Epidermal melanocyte (primary cell): ENCODE measurements around the gene COPE.

Experiments
- DNase-seq: peaks from one replicate; pipeline ENCODE4 v3.0.0; 2011; ENCODE audit warnings: low spot score; ENCODE audit not compliant: insufficient read length

Gene COPE

GRCh38 chr19:18895038-18895823, 24.0 kb downstream of the COPE start:
- DNase-seq: peak; percentile 73

- peak; percentile 59 for DNase-seq
These were observed 24.7 kb downstream of the COPE start for GRCh38 chr19:18894254-18895037.

DNA sequence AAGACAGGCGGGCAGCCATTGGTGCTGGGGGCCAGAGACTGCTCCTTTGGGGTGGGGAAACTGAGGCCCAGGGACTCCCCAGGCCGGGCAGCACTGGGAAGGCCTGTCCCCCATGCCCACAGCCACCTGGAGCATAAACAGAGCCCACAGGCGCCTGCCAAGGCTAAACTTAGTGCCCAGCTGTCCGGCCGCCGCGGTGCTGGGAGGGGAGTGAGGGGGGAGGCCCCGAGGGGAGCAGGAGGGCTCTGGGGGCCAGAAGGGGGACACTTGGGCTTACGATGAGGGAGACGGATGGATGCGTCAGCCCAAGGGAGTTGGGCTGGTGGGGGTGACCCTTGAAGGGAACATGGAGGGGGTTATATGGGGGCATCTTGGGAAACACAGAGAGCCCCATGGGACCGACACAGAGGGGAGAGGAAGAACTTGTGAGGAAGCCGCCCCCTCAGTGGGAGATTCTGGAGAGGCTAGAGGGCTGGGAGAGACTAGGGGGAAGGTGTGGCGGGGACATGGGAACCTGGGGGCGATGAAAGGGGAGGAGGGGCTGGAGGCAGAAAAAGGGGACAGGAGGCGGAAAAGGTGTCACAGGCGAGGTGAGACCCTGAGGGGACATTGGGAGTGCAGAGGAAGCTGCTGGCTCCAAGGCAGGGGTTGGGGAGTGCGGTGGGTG, 25.5 kb downstream of the COPE start:
- DNase-seq: no peak

DNA sequence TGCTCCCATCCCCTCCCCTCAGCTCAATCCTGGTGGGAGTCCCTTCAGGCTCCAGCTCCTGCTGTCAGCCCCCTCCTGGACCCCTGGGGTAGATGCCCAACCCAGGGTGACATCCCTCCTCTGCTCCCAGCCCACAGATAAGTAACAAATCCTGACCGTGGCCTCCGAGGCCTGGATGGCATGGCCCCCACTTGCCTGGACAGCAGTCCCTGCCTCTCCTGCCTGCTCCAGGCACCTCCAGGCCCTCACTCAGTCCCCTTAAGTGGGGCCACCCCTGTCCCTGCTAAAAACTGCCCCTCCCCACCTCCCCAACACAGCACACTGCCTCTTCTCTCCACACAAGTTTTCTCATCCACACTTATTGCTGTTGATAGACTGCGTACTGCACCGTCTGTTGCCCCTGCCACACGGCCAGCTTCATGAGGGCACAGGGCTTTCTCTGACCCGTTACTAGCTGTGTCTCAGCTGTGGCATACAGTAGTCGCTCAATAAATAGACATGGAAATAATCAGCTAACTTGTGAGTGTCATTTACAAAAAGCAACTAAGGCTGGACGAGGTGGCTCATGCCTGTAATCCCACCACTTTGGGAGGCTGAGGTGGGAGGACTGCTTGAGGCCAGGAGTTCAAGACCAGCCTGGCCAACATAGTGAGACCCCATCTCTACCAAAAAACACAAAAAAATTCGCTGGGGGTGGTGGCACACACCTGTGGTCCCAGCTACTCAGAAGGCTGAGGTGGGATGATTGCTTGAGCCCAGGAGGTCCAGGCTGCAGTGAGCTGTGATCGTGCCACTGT, 29.0 kb downstream of the COPE start:
- DNase-seq: no peak

DNA sequence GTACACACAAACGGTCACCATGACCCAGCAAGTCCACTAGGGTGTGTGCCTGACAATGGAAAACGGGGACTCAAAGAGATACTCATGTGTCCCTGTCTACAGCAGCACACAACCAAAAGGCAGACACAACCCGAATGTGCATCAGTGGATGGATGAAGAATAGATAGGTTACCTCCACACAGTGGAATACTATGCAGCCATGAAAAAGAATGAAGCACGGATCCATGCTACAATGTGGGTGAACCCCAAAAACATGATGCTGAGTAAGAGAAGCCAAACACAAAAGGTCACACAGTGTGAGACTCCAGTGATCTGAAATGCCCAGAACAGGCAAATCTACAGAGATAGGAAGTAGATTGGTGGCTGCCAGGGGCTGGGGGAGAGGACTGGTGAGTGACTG, 32.2 kb downstream of the COPE start:
- no peak for DNase-seq

GRCh38 chr19:18883526-18884304, 35.5 kb downstream of the COPE start:
- no peak for DNase-seq

DNA sequence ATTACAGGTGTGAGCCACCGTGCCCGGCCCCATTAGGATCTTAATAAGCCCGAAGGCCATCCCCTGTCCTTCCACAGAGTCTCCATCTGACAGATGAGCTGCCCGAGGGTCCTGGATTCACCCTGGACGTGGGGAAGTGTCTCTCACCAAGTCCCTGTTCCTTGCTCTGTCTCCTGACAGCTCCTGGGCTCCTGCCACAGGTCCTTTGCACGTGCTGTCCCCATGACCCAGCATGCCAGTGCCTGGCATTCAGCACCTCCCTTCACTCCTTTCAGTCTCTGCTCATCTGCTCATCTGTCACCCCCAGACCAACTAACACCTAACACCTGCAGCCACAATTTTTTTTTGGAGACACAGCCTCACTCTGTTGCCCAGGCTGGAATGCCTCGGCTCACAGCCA, 37.7 kb downstream of the COPE start:
- DNase-seq: no peak

GRCh38 chr19:18879579-18880373, 39.4 kb downstream of the COPE start:
- no peak for DNase-seq

DNA sequence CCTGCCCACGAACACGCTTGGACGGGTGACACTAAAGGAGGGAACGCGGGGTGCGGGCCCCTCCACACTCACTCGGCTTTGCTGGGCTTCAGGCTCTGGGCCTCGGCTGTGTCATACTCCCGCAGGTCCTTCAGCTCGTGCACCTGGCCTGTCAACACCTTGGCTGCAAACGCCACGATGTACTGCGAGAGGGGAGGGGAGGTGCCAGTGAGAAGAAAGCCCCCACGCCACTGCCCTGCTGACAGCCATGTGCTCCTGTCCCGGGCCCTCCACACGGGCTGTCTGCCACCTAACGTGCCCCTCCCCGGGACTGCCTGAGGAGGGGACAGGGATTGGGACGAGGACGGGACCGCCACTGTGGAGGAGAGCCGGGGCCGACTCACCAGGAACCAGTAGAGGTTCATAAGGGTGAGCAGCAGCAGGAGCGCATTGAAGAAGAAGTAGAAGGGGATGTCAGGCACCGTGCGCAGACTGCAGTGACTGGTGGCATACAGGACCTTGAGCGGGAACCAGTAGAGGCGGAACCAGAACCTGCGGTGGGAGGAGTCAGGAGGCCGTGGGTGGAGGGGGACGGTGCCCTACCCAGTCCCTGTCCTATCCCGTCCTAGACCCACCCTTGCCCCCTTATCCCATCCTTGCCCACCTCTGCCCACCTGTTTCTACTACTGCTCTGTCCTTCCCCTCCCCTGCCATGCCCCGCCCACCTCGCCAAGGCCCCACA, 40.2 kb downstream of the COPE start:
- DNase-seq: no peak

- DNase-seq: no peak
These were observed 41.0 kb downstream of the COPE start for GRCh38 chr19:18878058-18878797.

- no peak for DNase-seq
These were observed 42.3 kb downstream of the COPE start for GRCh38 chr19:18876865-18877264.

DNA sequence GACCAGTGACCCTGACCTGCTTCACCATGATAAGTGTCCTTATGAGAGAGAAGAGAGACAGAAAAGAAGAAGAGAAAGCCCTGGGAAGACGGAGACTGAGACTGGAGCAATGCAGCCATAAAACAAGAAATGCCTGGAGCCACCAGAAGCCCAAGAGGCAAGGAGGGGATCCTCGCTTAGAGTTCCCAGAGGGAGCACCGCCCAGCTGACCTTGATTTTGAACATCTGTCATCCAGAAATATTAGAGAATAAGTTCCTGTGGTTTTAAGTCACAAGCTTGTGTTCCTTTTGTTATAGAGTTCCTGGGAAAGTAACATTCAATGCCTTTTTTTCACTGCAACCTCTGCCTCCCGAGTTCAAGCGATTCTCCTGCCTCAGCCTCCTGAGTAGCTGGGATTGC, 43.5 kb downstream of the COPE start:
- DNase-seq: peak; percentile 85

DNA sequence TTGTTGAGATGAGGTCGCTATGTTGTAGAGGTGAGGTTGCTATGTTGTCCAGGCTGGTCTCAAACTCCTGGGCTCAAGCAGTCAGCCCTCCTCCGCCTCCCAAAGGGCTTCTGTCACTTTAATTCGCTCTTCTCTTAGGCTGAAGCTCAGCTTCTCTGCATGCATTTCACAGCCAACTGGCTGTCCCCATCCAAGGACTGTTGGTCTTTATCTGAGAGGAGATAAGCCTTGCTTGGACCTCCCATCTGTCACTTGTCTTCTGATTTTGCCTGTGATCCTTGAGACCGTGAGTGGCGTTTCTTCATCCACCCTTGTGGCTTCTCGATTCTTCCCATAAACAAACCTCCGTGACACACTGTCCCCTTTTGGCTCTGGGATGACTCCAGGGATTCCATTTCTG, 47.6 kb downstream of the COPE start:
- DNase-seq: no peak

- no peak for DNase-seq
These were observed 48.5 kb downstream of the COPE start for GRCh38 chr19:18870531-18871172.

- no peak for DNase-seq
These were observed 49.2 kb downstream of the COPE start for GRCh38 chr19:18869781-18870530.

DNA sequence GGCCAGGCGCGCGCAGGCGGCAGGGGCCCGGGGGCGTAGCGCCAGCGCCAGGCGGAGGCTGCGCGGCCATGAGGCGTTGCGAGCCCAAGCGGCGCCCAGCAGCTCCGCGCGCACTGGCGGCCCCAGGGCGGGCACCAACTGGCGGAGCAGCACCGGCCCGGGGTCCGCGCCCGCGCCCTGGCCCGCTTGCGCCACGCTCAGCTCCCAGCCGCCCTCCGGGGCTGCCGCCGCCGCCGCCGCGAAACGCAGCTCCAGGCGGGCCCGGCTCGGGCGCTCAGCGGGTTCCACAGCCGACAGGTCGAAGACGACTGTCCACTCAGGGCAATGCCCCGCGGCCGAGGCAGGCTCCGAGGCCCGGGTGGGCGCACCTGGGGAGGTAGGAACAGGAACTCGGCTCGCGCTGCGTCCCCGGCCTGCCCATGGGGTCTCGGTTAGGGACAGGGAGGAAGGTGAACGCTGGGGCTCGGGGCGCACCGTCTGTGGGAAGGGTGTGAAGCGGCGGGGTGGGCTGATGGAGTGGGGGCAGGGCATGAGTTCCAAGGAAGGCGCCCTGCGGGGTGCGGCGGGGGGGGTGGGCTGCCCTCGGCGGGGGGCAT, 50.1 kb downstream of the COPE start:
- DNase-seq: no peak
